Right lobe of liver (tissue), 6 donors: ENCODE results near the gene C1RL. TPM values are rescaled to one million over a fixed set of nuclear protein-coding genes. Genes with fewer than 3 reads are reported as not detected.

Source experiments
- ATAC-seq, 4 donors: fragments of 200-7000 bp; cut with Tn5 transposase; one replicate each; pipeline ENCODE4 v1.9.1; 2020; ENCODE audit warnings: mild to moderate bottlenecking in 4 of 4, moderate library complexity in 4 of 4
- DNase-seq, 3 donors: peaks; one replicate each; pipeline ENCODE4 v3.0.0-alpha.2; 2020
- H3K27ac ChIP-seq, 3 donors: fragments of 200-600 bp; one replicate each; pipeline ENCODE4 v1.8.0; 2022
- H3K27me3 ChIP-seq, 2 donors: fragments of 200-600 bp; one replicate each; pipeline ENCODE4 v1.8.0; 2022
- H3K36me3 ChIP-seq, 4 donors: fragments of 200-600 bp; sonication (generic) in 1 of 4; one replicate each; pipeline versions ENCODE4 v1.5.1 to v1.8.0; 2017 to 2022; ENCODE audit warnings: control low read depth in 1 of 4
- H3K4me1 ChIP-seq, 4 donors: fragments of 200-600 bp; sonication (generic) in 1 of 4; one replicate each; pipeline versions ENCODE4 v1.5.1 to v1.8.0; 2017 to 2022; ENCODE audit warnings: control low read depth in 1 of 4
- H3K4me3 ChIP-seq, 3 donors: fragments of 200-600 bp; one replicate each; pipeline ENCODE4 v1.8.0; 2022
- H3K9me3 ChIP-seq, 4 donors: fragments of 200-600 bp; sonication (generic) in 1 of 4; one replicate each; pipeline versions ENCODE4 v1.5.1 to v1.8.0; 2017 to 2022; ENCODE audit warnings: control low read depth in 1 of 4
- POLR2A ChIP-seq: fragments of 450-650 bp; IDR thresholded peaks from one replicate; pipeline ENCODE4 v1.6.1; 2017; ENCODE audit warnings: antibody characterized with exemption, mild to moderate bottlenecking
- WGBS: methylation state at CpG from one replicate; pipeline ENCODE4 v1.1.6; 2018; ENCODE audit warnings: low coverage, low lambda C conversion rate; ENCODE audit not compliant: insufficient coverage; ENCODE audit errors: missing lambda C conversion rate; 5-methylcytosine and 5-hydroxymethylcytosine counted together
- intact Hi-C, 2 donors: fragments of 100-400 bp; cut with DNase I; formaldehyde crosslinking; loops; one replicate each; pipeline versions ENCODE4 v1.11.2 to v1.14.1; 2022
- total RNA-seq, 6 experiments: library from RNA; depleted of rRNA in 2 of 6; stranded (reverse); fragments of >200 nt in 2 of 6; fragmentation: NEBNext Ultra II Directional in 3 of 6; extraction: Animal tissue kit (Norgen Biotek cat#: 25700) in 3 of 6; gene quantifications; one replicate each; pipeline versions ENCODE4 v1.1.0 to v1.2.4, GENCODE V29; 2016 to 2023
- TF ChIP-seq, protein P1 (sequence below), 4 donors: fragments of 200-600 bp in 3 of 4; fragments of 450-650 bp in 1 of 4; IDR thresholded peaks; one replicate each; pipeline versions ENCODE4 v1.5.1 to v1.8.0; 2016 to 2022; ENCODE audit warnings: antibody characterized with exemption in 4 of 4, mild to moderate bottlenecking in 2 of 4
- donor health status: DM: no; HTN: yes; CAD: no.
- donor health status: DM: no; HTN: no; CAD: no.
- donor health status: DM: no; HTN: no; CAD: no.
- donor health status: DM: no; HTN: yes; CAD: no.
- donor health status: DM: no; HTN: yes; CAD: no.

The C1RL gene
- total RNA-seq, 6 experiments from 2014 or later = 202 to 236 (median 216) TPM

DNA sequence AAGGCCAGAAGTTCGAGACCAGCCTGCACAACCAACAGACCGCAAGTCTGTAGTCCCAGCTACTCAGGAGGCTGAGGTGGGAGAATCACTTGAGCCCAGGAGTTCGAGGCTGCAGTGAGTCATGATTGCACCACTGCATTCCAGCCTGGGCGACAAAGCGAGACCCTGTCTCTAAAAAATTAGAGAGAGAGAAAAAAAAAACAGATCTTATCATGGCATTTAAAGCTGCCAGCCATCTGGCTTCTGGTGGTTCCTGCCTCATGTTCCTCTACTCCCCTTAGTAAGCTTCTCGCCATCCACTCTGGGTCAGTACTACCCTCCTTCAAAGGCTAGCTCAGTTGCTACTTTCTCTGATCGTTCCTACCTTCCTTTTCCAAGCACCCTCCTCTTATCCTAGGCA, 37.2 kb upstream of the C1RL start:
- Histone ChIP-seq H3K27me3 (no peaks in the 10 kb centered on the region), H3K27ac (no peak overlapping the region), H3K4me1 (peaks cover 0 to 45% (median 2%) of the 10 kb centered on the region in 4 donors), H3K9me3 (no peaks in the 10 kb centered on the region), H3K4me3 (no peak overlapping the region), H3K36me3 (peaks cover 0 to 38% (median 9%) of the 10 kb centered on the region in 4 donors)
- TF ChIP-seq POLR2A = no peak
- TF ChIP-seq, protein P1, sequence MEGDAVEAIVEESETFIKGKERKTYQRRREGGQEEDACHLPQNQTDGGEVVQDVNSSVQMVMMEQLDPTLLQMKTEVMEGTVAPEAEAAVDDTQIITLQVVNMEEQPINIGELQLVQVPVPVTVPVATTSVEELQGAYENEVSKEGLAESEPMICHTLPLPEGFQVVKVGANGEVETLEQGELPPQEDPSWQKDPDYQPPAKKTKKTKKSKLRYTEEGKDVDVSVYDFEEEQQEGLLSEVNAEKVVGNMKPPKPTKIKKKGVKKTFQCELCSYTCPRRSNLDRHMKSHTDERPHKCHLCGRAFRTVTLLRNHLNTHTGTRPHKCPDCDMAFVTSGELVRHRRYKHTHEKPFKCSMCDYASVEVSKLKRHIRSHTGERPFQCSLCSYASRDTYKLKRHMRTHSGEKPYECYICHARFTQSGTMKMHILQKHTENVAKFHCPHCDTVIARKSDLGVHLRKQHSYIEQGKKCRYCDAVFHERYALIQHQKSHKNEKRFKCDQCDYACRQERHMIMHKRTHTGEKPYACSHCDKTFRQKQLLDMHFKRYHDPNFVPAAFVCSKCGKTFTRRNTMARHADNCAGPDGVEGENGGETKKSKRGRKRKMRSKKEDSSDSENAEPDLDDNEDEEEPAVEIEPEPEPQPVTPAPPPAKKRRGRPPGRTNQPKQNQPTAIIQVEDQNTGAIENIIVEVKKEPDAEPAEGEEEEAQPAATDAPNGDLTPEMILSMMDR (IDR thresholded peaks at IDR 0.05) = no peak
- intact Hi-C loops = no loop called here
- 92% methylated on average over 6 of the region's 7 CpGs for WGBS
- no peak for DNase-seq
- no peak for ATAC-seq

DNA sequence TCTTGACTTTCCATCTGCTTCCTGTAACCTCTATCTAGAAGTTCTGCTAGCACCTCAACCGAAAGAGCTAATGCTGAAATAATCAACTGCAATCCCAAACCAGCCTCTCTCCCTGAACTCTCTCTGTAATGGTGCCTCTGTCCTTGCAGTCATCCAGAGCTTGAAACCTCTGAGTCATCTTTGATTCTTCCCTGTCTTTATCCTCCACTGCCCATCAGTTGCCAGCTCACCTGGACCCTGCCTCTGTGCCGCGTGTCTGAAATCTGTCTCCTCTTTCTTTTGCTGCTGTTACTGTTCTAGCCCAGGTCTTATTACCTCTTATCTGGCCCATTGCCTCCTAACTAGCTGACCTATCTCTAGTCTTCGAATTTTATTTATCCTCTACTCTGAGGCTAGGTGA, 36.7 kb upstream of the C1RL start:
- no peaks in the 10 kb centered on the region for H3K9me3 ChIP-seq
- 65% methylated on average over 4 of the region's 4 CpGs for WGBS
- peaks cover 0 to 36% (median 10%) of the 10 kb centered on the region in 4 donors for H3K36me3 ChIP-seq
- intact Hi-C loops = no loop called here
- ATAC-seq = no peak
- TF ChIP-seq POLR2A = no peak
- TF ChIP-seq, protein P1 (IDR thresholded peaks at IDR 0.05) = no peak
- peaks cover 0 to 39% (median 2%) of the 10 kb centered on the region in 4 donors for H3K4me1 ChIP-seq
- no peak overlapping the region for H3K4me3 ChIP-seq
- peak in 2 of 3 donors; percentile 1 to 29 for DNase-seq
- H3K27ac ChIP-seq = no peak overlapping the region
- no peaks in the 10 kb centered on the region for H3K27me3 ChIP-seq

DNA sequence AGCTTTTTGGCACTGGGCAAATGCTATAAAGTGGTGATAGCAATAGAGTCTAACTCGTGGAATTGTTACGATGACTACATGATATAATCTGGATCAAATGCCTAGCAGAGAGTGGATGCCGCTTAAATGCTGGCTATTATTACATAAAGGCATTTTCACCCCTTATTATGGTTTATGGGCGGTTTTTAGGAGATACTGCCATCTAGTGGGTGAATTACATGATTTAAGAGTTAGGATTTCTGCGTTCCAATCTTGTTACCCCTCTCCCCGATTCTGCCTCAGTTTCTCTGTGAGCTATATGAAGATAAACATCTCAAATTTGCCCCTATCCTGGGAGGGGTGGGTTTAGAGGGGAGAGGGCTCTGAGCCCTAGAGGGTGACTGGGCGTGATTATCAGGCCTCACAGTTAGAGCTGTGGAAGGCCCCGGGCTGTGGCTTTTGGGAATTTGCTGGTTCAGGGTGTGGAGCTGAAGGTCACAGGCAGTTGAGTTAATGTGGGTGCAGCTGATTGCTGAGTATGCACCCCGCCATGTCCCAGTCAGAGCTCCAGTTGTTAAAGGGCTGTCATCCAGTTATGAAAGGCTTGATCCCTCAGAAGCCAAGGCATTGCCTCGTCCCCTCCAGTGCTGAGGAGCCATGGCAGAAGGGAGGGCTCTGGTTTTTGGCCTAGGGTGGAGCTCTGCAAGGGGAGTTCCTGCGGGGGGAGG, 35.6 kb upstream of the C1RL start:
- Histone ChIP-seq H3K27me3 (no peaks in the 10 kb centered on the region), H3K4me3 (no peak overlapping the region), H3K36me3 (peaks cover 0 to 25% (median 8%) of the 10 kb centered on the region in 4 donors), H3K9me3 (no peaks in the 10 kb centered on the region), H3K27ac (peak overlapping the region in 1 of 3 donors; percentile 31), H3K4me1 (peaks cover 0 to 39% (median 2%) of the 10 kb centered on the region in 4 donors)
- ATAC-seq = peak; percentile 23 to 40 (median 28)
- peak in 2 of 3 donors; percentile 9 to 39 for DNase-seq
- TF ChIP-seq, protein P1 (IDR thresholded peaks at IDR 0.05) = peak; percentile 49 to 66 (median 58)
- TF ChIP-seq POLR2A = no peak
- 40% methylated on average over 9 of the region's 11 CpGs for WGBS
- intact Hi-C loops = no loop called here

DNA sequence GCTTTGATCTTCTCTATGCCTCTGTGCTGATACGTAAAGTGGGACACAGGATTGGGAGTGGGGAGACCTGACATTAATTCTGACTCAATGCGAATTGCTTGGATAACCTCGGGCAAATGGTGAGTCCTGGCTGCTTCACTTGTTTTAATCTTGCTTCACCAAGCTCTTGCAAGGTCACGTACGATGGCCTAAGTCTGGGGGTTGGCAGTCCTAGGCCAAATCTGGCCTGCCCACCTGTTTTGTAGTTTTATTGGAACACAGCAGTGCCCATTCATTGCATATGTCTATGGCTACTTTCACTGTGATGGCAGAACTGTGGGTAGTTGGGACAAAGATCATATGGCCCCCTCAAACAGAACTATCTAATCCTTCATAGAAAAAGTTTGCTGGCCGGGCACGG, 34.5 kb upstream of the C1RL start:
- intact Hi-C loops = no loop called here
- Histone ChIP-seq H3K4me3 (no peak overlapping the region), H3K36me3 (peaks cover 0 to 21% (median 7%) of the 10 kb centered on the region in 4 donors), H3K27ac (peak overlapping the region in 1 of 3 donors; percentile 47), H3K4me1 (peaks cover 0 to 39% (median 2%) of the 10 kb centered on the region in 4 donors), H3K9me3 (no peaks in the 10 kb centered on the region), H3K27me3 (no peaks in the 10 kb centered on the region)
- 75% methylated on average over 1 of the region's 7 CpGs for WGBS
- TF ChIP-seq, protein P1 (IDR thresholded peaks at IDR 0.05) = no peak
- TF ChIP-seq POLR2A = no peak
- DNase-seq (peak in 2 of 3 donors; percentile 10 to 49), ATAC-seq (peak in 2 of 4 donors; percentile 1 to 4)
